Stimulated activated CD8-positive, alpha-beta memory T cell treated with anti-CD3 and anti-CD28 coated beads, Interleukin-7, amount 100 ng/mL, for 1 hour (primary cell): ENCODE results near the gene WDR64.

Source experiments
- DNase-seq, 2 donors: peaks; one replicate each; pipeline ENCODE4 v3.0.0-alpha.2; 2020; ENCODE audit warnings: low read depth in 2 of 2

WDR64 gene

GRCh38 chr1:241738284-241739078, 86.4 kb downstream of the WDR64 start:
- DNase-seq, result no peak

GRCh38 chr1:241742084-241742483, 90.0 kb downstream of the WDR64 start:
- no peak for DNase-seq

- no peak for DNase-seq
Measured at GRCh38 chr1:241744591-241744990, 92.5 kb downstream of the WDR64 start.

GRCh38 chr1:241747992-241748391, 95.9 kb downstream of the WDR64 start:
- no peak for DNase-seq

GRCh38 chr1:241749041-241749944, 97.2 kb downstream of the WDR64 start:
- no peak for DNase-seq

GRCh38 chr1:241749945-241750695, 98.0 kb downstream of the WDR64 start:
- DNase-seq, result no peak

- DNase-seq, result no peak
Measured at GRCh38 chr1:241751524-241751923, 99.4 kb downstream of the WDR64 start.

GRCh38 chr1:241762713-241763339, 110.7 kb downstream of the WDR64 start:
- DNase-seq, result no peak

- no peak for DNase-seq
Measured at GRCh38 chr1:241765390-241765789, 113.3 kb downstream of the WDR64 start.

- no peak for DNase-seq
Measured at GRCh38 chr1:241767737-241768136, 115.7 kb downstream of the WDR64 start.

- DNase-seq, result no peak
Measured at GRCh38 chr1:241770115-241770514, 118.0 kb downstream of the WDR64 start.

GRCh38 chr1:241771117-241771516, 119.0 kb downstream of the WDR64 start:
- no peak for DNase-seq

- DNase-seq, result no peak
Measured at GRCh38 chr1:241772932-241773500, 120.9 kb downstream of the WDR64 start.

GRCh38 chr1:241773991-241774390, 121.9 kb downstream of the WDR64 start:
- DNase-seq, result no peak

GRCh38 chr1:241775021-241775420, 122.9 kb downstream of the WDR64 start:
- DNase-seq, result no peak

- no peak for DNase-seq
Measured at GRCh38 chr1:241776911-241777310, 124.8 kb downstream of the WDR64 start.

GRCh38 chr1:241778117-241778516, 126.0 kb downstream of the WDR64 start:
- DNase-seq, result no peak

- no peak for DNase-seq
Measured at GRCh38 chr1:241779897-241780296, 127.8 kb downstream of the WDR64 start.

GRCh38 chr1:241782396-241782795, 130.3 kb downstream of the WDR64 start:
- no peak for DNase-seq

- no peak for DNase-seq
Measured at GRCh38 chr1:241787691-241788090, 135.6 kb downstream of the WDR64 start.

GRCh38 chr1:241789061-241789460, 137.0 kb downstream of the WDR64 start:
- DNase-seq, result no peak
